Measurements from ENCODE around the gene HLX.

DNA sequence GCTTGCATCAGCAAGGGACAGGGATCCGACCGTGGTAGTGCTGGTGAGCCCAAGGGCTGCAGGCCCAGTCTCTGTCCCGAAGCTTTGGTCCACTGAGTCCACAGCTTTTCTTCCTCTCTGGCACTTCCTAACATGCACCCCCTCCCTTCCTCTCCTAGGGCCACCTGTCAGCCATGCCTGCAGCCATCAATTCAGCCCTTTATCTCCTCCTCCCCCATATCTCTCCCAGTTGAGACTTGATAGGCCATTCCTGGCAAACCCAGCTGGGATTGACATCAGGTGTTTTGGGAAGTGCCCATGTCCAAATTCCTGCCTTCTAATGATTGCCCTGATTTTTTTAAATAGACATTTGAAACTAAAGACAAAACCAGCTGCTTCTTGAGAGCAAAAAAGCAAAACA lies 25.6 kb downstream of the HLX start:
- TF ChIP-seq, protein P1, sequence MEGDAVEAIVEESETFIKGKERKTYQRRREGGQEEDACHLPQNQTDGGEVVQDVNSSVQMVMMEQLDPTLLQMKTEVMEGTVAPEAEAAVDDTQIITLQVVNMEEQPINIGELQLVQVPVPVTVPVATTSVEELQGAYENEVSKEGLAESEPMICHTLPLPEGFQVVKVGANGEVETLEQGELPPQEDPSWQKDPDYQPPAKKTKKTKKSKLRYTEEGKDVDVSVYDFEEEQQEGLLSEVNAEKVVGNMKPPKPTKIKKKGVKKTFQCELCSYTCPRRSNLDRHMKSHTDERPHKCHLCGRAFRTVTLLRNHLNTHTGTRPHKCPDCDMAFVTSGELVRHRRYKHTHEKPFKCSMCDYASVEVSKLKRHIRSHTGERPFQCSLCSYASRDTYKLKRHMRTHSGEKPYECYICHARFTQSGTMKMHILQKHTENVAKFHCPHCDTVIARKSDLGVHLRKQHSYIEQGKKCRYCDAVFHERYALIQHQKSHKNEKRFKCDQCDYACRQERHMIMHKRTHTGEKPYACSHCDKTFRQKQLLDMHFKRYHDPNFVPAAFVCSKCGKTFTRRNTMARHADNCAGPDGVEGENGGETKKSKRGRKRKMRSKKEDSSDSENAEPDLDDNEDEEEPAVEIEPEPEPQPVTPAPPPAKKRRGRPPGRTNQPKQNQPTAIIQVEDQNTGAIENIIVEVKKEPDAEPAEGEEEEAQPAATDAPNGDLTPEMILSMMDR (IDR thresholded peaks at IDR 0.05; ENCODE audit: low read depth, low read length, missing input control), result no peak
- TF ChIP-seq, protein P2, sequence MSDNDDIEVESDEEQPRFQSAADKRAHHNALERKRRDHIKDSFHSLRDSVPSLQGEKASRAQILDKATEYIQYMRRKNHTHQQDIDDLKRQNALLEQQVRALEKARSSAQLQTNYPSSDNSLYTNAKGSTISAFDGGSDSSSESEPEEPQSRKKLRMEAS (IDR thresholded peaks at IDR 0.05), result no peak
- TF ChIP-seq SP1 (IDR thresholded peaks at IDR 0.05) (no peak), EGR1 (IDR thresholded peaks at IDR 0.05; ENCODE audit: low read depth in 2 of 2) (no peak), GABPA (IDR thresholded peaks at IDR 0.05 in 1 of 2, conservative IDR thresholded peaks at IDR 0.05 in 1 of 2) (no peak), YY1 (IDR thresholded peaks at IDR 0.05) (no peak), RAD21 (IDR thresholded peaks at IDR 0.05) (no peak)

Data from liver (tissue), 3 donors.